Glomerular visceral epithelial cell (primary cell): ENCODE results near the gene CCNF.
A peak's percentile ranks its signal among the peaks of the same experiment; 100 is the strongest.
"Not testable (repeated sequence)": the region's sequence is repeated elsewhere in the genome, so short reads cannot be mapped to it uniquely, and the experiment has no call there.

Source experiments
- DNase-seq: peaks from one replicate; pipeline ENCODE4 v3.0.0-alpha.2; 2016; ENCODE audit errors: extremely low spot score

CCNF gene

GRCh38 chr16:2471016-2471652 lies 41.9 kb downstream of the CCNF start, which contains the start of gene NTN3:
NTN3 (plus strand) TSS chr16:2471297; CDS start chr16:2471702, 405 bp downstream.
- DNase-seq: no peak

- no peak for DNase-seq
Measured at GRCh38 chr16:2471653-2472487, 42.6 kb downstream of the CCNF start.

GRCh38 chr16:2472488-2472864 lies 43.2 kb downstream of the CCNF start:
- no peak for DNase-seq

- no peak for DNase-seq
Measured at GRCh38 chr16:2472885-2473445, 43.7 kb downstream of the CCNF start.

- no peak for DNase-seq
Measured at GRCh38 chr16:2473446-2473926, 44.2 kb downstream of the CCNF start.

- DNase-seq: peak; percentile 36
Measured at GRCh38 chr16:2473999-2474876, 45.0 kb downstream of the CCNF start.

- DNase-seq: peak; percentile 86
Measured at GRCh38 chr16:2474877-2475412, 45.7 kb downstream of the CCNF start, which contains the start of gene TBC1D24. TBC1D24 (plus strand) TSS chr16:2475127; CDS start chr16:2496149, 21,022 bp downstream.

- no peak for DNase-seq
Measured at GRCh38 chr16:2475413-2476344, 46.4 kb downstream of the CCNF start.

- DNase-seq: no peak
Measured at GRCh38 chr16:2476345-2476720, 47.1 kb downstream of the CCNF start.

- no peak for DNase-seq
Measured at GRCh38 chr16:2476741-2477140, 47.5 kb downstream of the CCNF start.

GRCh38 chr16:2477327-2477726 lies 48.1 kb downstream of the CCNF start:
- no peak for DNase-seq

GRCh38 chr16:2478279-2478678 lies 49.0 kb downstream of the CCNF start:
- no peak for DNase-seq

- not testable (repeated sequence) for DNase-seq
Measured at GRCh38 chr16:2479996-2480395, 50.7 kb downstream of the CCNF start.

- no peak for DNase-seq
Measured at GRCh38 chr16:2480948-2481347, 51.7 kb downstream of the CCNF start.

GRCh38 chr16:2481676-2482075 lies 52.4 kb downstream of the CCNF start:
- DNase-seq: no peak

- DNase-seq: no peak
Measured at GRCh38 chr16:2482249-2482648, 53.0 kb downstream of the CCNF start.

- DNase-seq: no peak
Measured at GRCh38 chr16:2482708-2483534, 53.7 kb downstream of the CCNF start.

GRCh38 chr16:2483939-2484897 lies 55.0 kb downstream of the CCNF start:
- no peak for DNase-seq
